NCI-H1092 treated with DMSO at 0.1 percent for 48 hours (cell line): ENCODE data around the gene NLGN1.

Experiments used
- DNase-seq: peaks from one replicate; lab custom pipeline; 2025; lab: John Stamatoyannopoulos, UW

NLGN1 gene

DNA sequence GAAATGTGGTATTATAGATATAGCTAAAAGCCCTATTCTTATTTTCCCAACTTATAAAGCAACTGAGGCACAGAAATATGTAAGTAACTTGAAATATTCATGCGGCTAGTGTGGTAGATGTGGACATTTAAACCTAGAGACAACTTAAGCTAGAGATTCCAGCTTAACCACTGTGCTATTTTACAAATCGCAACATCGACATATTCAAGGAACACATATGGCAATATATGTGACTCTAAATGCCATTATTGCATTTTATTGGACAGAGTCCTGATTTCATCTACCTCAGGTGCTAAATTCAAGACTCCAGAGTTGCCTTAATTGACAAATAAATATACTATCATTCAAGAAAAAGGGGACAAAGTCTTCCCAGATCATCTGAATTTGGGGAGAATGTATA lies 442.3 kb downstream of the NLGN1 start:
- DNase-seq: no peak

DNA sequence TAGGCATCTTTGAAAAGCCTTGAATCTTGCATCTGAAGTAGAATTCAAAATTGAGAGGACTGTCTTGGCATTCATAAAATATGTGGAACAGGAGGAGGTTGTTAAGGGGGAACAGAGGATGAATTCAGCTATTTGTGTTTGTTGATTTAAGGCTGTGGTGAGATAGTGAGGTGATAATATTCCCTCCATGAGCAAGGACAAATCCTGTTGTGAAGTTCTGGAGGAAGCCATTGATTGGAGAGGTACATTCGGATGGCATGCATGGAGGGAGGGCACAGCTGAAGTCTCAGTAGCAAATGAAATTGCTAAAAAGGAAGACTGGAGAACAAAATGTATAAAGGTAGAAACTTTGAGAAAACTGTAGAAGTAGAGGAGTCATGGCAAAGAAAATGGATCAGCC lies 443.8 kb downstream of the NLGN1 start:
- DNase-seq: no peak

DNA sequence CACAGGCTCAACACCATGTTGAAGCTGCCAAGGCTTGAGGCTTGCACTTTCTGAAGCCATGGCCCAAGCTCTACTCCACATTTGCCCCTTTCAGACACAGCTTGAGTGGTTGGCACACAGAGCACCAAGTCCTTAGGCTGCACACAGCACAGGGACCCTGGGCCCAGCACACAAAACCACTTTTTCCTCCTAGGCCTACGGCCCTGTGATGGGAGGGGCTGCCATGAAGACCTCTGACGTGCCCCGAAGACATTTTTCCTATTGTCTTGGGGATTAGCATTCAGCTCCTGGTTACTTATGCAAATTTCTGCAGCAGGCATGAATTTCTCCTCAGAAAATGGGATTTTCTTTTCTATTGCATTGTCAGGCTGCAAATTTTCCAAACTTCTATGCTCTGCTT lies 445.5 kb downstream of the NLGN1 start:
- no peak for DNase-seq

DNA sequence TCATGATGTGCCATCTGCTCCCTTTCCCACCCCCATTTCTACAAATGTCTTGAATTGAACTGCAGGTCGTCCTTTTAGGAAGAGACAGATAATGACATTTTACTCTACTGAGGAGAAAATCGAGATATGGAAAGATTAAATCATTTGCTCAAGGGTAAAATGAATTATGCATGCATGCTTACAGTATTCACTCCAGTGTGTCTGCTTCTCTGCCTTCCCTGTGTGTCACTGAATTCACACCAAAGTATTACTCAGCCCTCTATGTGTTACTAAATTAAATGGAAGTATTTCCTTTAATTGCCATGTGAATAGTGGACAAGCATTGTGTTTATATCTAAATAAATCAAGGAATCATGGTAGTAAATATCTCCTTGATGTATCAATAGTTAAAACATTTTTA lies 449.0 kb downstream of the NLGN1 start:
- DNase-seq: no peak

DNA sequence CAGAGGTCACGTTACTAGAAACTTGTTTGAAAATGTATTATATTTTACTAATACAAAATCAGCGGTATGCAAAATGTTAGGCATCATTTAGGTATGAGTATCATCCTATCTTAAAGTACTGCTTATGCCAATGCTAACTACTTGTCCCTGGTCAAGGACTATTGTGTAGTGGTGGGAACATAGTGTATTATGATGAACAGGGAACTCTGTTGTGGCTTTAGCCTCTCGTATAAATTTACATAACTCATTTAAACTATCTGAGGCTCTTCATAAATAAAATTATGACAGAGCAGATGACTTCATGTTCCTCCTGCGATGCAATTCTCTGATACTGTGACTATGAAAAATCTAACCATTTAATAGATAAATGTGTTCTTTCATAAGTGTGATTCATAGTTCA lies 451.9 kb downstream of the NLGN1 start:
- no peak for DNase-seq

DNA sequence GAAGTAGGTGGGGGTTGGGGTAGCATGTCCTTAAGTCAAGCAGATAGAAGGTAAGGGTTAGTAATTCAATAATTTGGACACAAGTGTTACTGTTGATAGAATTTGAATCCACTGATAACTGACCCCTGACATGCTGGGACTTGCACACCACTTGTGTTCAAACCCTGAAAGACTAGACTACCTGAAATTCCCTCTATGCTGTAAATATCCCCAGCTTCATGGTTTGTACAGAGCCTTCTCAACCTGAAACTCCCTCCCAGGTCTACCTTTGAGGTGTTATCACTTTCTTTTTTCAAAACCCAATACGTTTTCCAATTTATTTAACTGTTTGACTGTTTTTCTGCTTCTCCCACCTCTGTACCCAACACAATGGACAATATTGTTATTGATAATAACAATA lies 459.6 kb downstream of the NLGN1 start:
- no peak for DNase-seq

DNA sequence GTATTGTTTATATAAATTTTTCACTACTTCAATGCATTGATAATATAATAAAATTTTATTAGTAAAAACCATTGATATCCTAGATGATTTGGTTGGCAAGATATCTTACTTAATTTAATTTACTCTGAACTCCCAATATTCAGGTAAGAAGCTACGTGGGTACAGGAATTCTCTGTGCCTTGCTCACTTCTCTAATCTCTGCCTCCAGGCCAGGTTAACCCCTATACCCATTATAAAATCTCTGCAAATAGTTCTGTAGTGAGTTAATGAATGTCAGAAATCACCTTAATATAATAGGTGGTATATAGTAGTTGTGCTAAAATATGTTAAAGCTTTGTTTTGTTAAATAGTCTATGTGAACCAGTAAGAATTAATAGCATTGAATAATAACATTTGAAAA lies 465.2 kb downstream of the NLGN1 start:
- DNase-seq: no peak

DNA sequence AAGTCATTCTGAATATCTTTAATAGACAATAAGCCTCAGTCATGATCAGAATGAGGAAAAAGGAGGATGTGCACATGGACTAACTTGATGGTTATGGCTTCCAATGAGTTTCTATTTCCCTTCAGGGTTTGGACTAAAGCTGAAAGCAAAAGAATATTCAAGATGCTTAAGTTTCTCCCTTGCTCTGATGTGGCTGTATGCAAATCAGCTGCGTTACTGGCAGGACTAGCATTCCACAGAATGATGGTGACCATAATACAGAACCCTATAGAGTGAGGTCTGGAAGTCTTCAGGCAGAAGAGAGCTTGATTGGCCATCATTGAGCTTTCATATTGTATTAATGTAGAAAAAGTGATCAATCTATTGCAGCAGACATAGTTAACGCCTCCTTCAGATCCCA lies 466.0 kb downstream of the NLGN1 start:
- no peak for DNase-seq

DNA sequence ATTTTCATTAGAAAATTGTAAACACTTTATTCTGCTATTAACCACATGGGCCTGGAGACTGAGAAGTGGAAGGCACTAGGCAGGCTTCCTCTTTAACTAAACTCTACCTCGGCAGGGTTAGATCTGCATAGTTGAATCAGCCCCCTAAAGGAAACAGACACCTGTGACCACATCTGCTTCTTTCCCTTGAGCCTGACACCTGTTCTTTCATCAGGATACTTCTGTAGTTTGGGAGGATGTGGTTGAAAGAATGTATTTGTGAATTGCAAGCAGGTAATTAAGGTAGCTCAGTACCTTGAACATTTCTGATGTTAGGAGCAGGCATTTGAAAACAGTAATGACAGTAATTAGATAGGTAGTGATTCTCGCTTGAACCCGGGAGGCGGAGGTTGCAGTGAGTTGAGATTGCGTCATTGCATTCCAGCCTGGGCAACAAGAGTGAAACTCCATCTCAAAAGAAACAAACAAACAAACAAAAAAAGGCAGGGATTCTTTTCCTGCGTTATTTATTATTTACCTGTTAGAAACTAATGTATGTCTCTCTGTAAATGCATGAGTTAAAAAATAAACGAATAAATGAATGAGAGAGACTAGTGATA lies 468.5 kb downstream of the NLGN1 start:
- no peak for DNase-seq

DNA sequence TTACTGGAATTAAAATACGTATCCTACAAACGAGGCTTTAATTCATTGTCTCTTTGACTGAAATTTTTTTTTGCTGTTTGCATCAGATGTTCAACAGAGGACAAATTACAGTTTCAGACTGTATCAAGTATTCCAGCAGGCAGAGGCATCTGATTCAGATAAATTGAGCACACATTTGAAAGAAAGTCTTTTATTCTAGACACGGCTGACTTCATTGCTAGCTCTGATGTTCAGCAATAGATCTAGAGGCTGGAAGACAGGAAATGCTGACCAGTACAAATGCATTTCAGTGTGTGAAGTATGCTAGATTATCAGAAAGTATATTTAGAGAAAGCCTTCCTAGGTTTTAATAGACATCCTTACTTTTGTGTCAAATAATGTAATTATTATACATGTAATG lies 472.2 kb downstream of the NLGN1 start:
- no peak for DNase-seq

DNA sequence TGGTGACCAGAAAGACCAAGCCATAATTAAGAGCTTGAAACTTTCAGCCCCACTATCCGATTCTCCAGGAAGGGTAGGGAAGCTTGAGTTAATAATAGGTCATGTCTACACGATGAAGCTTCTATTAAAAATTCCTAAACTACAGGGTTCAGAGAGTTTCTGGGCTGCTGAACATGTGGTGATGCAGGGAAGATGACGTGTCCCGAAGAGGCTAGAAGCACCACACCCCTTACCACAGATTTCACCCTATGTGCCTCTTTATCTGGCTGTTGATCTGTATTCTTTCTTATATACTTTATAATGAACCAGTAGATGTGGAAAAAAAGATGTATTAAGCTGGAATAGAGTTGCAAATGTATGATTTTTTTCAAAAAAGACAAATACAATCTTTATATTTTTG lies 473.4 kb downstream of the NLGN1 start:
- no peak for DNase-seq

DNA sequence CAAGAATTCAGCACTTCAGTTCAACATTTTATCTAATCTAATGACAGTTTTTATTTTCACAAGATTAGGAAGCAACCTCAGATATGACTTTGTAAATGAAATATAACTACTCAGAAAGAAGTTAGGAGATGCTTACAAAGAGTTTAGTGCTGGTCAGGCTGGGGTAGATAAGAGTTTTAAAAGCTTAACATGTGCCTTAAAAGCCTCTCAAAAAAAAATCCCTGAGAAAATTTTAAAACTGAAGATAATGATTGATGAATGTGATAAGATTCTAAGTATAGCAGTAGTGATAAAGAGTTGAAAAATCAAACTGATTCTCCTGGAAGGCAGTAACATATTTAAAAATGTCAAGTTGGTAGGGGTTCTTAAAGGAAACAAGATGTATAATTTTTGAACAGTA lies 478.2 kb downstream of the NLGN1 start:
- DNase-seq: no peak

DNA sequence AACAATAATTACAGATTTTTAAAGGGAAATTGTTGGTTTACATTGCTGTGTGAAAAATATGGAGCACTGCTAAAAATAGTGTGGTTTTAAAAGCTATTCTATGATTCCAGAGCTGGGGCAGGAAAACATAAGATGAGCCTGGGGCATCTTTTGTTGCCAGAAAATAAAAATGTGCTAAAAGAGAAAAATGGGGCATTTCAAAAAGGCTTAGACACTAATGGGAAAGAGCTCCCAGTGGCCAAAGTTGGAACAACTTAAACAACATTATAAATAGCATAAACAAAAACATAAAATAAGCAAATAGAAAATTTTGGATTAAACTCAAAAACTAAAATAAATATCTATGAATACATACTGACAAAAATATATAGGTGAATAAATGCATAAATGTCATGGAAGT lies 478.9 kb downstream of the NLGN1 start:
- no peak for DNase-seq

DNA sequence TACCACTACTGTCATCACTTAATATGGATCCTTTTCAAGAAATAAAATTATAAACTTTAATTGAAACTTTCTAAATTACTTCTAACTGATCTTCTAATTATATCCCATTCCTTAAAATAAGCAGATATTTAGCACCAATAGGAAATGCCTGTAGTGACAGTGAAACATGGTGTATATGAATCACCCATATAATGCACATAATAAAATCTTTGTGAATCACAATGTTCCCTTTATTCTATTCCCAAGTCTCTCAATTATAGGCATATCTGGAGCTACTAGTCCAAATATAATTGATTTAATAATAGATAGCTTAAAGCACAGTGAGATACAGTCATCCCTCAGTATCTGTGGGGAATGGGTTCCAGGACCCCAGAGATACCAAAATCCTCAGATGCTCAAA lies 490.3 kb downstream of the NLGN1 start:
- DNase-seq: no peak

DNA sequence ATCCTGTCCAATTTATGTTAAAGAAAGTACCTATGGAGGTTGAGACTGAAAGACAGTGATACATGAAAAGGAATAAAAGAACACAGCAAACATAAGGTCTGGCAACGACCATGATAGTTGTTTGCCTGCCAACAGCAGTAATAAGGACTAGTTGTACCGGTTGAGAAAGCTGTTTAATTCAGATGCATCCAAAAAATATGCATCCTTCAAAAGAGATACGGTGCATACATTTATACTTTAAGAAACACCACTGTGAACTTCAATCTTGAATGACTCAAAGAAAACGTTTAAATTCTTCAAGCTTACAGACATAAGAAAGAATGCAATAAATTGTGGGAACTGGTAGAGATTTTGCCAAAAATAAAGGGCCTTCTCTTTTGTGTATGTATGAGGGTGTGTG lies 492.1 kb downstream of the NLGN1 start:
- DNase-seq: peak; percentile 9

DNA sequence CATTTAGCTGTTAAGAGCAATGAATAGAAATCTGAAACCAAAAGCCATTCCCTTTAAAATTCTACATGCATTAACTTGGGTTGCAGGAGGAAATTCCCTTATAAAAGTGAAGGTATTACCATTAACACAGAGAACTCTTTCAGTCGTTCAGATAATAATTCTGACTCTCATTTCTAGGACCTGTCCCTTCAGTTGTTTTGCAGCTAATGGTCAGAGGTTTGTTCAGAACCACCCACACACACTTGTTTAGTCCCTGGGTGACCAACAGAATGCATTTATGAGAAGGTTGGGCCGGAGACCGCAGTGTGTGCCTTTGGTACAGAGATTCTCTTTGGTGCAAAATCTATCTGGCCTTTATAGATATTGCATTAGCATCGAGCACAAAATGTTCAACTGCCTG lies 492.5 kb downstream of the NLGN1 start:
- DNase-seq: no peak

DNA sequence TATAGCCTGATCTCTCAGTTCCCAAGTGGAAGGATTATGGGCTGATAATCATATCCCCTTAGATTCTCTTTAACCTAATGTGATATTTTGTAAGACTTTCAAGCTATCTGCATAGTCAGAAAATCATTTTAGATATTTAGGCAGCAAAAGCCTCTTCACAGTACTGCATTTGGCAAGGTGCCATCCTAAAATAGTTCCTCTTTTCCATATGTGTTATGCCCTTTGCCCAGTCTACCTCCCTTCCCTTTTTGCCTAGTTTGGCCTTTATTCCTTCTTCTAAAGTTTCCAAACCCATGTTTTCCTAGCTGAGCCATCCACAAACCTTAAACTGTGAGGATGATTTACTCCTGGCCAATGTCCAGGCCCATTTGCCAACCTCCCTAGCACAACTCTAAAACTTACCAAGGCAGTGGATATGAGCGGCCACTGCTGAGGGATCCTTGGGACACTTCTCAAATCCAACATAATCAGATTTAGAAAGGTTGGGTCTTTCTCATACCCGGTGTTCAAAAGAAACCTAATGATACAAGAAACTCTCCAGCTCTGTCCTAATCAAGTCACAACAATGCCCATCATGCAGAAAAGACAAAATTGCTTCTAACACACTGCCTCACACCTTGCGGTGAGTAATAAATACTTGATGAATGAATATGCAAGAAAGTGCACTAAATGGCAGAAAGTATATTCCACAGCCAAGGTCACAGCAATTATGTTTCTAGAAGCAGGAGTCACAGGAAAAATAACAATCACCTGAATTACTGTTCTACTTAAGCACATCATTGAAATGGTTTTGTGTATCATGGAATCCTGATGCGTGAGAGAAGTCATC lies 493.9 kb downstream of the NLGN1 start:
- DNase-seq: no peak

DNA sequence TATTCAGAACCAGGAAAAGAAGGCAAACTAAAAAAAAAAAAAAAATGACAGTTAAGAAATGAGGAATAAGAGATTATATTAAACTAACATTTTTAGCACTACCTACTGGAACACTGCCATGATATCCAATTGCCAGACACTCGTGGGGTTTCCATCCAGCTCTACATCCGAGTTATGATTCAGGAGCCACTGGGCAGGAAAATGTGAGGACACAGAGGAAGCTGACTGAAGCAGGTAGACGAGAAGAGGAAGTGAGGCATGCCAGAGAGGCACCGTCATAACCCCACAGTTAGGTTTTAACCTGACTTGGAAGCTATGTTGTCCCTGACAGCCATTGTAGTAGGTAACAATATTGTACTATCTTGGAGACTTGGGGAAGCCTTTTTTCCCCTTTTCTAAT lies 495.0 kb downstream of the NLGN1 start:
- DNase-seq: no peak

DNA sequence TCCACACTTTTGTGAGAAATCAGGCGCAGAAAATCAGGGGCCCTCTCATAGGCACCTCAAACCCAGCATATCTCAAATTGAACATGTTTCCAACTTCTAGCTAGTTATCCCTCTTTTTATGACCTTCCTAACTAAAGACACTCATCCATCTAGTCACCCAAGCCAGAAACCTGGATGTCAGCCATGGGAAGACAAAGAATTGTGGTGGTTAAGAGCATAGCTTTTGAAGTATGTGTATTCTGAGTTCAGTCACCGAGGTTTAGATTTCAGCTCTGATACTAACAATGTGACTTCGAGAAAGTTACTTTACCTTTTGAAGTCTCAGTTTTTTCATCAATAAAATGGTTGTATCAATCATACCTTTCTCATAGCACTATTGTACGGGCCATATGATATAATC lies 495.5 kb downstream of the NLGN1 start:
- DNase-seq: no peak

DNA sequence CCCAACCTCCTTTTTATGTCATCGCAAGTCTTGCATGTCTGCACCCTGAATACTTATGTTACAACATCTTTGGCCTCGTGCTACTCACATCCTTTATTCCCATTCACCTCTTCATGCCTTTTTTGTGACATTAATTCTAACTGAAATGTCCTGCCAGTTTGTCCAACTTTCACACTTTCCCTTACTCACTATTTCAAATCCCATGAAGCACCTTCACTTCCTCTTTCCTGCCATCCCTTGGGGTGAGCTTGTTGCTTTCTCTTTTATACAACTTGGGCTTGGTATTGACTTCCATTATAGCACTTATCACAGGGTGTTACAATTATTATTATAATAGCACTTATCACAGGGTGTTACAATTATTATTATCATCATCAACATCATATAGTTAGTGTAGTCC lies 496.3 kb downstream of the NLGN1 start:
- DNase-seq: no peak

DNA sequence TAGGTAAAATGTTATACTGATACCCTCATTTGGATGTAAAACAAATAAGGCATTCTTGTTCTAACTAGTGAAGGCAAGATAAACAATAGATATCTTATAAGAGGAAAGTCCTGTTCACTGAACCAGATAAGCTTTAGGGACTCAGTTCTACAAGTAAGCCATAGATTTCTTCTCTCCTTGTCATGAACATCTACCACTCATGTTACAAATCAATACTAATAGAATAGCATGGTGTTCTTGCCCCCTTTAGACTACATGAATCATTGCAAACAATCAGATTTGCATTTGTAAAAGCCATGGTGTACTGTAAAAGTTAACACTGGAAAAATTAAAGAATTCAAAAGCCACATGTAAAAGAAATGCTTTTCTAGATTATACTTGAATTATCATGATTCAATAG lies 500.1 kb downstream of the NLGN1 start:
- no peak for DNase-seq

DNA sequence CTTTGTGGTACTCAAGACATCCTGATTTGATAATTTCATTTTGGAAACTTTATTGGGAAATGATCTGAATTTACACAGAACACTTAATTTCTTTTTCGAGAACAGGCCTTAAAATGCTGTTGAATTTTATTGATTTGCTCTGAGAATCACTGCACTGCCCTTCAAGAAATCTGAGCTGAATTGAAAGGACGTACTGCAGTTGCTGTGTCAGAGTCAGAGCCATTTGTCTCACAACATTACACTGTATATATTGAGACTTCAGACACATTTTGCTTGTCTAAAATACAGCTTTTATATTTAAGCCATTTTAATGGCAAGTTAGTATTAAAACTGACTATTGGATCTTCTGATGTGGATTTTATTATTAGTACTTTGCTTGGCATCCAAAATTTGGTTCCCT lies 504.1 kb downstream of the NLGN1 start:
- no peak for DNase-seq

DNA sequence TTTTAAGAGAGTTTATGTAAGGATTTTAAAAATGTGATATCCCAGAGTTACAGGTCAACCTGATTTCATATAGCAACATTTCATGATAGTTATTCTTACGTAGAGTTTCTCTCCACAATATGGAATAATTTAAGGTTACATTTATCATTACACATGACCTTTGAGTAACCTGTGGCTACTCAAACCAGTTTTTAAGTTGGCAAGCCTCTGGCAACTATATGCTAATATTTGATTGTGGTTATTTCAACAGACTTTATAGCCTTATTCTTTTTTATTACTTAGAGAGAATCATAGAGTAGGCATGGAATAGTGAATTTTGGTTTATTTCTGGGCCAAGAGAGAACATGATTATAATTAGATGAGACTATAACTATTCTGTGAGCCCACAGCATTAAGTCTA lies 504.9 kb downstream of the NLGN1 start:
- no peak for DNase-seq

DNA sequence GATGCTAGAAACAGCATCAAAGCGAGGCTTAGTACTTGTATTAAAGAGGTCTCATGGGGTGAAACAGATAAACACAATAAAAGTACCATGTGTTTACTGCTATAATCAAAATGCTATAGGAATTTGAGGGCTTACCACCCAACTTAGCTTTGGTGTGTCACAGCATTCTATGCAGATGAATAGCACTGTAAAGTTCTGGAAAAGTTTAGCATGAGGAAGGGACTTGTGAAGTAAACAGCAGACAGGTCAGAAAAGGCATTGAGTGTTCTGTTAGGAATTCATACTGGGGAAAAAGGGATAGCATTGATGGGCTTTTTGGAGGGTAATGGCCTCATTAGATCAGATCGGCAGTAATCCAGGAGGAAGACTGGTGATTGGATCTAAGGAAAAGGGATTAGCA lies 505.3 kb downstream of the NLGN1 start:
- no peak for DNase-seq
